Stimulated activated CD4-positive, alpha-beta T cell treated with anti-CD3 and anti-CD28 coated beads, Interleukin-1b, Interleukin-23, amount 100 ng/mL, for 4 hours (primary cell): Measurements from ENCODE around the gene BRD2.

Experiments
- DNase-seq, 2 donors: peaks; one replicate each; pipeline ENCODE4 v3.0.0-alpha.2; 2020; ENCODE audit warnings: low read depth in 2 of 2

Gene BRD2

DNA sequence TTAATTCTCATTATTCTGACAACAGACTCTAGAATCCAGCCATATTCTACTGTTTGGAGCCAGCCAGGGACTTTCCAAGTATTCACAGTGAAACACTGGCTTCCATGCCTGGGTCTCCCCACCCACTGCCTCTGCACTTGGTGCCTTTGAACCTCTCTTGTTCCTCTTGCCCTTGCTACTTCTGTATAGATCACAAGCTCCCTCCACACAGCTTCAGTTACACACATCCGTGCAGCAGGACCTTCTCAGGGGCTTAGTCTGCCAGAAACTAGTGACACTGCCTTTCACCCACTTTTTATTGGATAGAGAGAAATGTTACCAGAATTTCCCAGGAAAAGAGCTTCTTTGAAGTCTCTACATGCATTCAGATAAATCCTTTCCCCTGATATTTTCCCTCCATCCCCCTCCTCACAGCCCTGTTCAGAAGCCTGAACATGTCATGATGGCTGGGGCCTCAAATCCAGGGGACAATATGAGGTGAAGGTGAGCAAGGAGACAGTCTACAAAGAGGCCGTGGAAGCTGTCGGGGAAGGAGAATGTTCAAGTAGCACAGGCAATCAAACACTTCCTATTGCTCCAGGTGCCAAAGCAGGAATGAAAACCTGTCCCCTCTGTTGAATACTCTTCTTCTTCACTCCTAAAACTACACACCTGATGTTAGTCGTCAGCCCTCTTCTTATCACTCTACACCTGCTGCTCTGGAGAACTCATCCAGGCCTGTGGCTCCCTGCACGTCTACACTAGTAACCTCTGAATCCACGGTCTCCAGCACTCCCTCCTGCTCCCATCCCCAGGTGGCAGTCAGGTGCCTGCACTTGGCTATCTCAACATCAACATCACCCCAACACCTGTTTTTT, 61.2 kb downstream of the BRD2 start:
- no peak for DNase-seq

DNA sequence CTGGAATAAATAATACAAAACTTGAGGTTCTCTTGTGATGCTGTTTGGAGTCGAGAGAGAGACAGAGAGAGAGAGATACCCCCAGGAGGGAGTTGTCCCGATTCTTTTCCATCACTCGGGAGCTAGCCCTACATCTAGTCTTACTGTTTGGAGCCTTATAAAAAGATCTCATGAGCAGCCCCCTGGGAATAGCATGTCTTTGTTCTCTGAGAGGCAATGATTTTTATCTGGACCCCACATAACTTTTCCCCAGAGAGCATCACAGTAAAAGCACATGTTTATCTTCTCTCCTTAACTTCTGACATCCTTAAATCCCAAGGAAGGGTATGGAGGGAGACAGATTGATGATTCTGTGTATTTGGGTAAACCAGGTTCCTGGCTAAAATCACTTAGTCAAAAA, 61.9 kb downstream of the BRD2 start:
- no peak for DNase-seq
